Endothelial cell of hepatic sinusoid (primary cell): ENCODE measurements around the gene SLC6A16.
"Not testable (repeated sequence)": the region's sequence is repeated elsewhere in the genome, so short reads cannot be mapped to it uniquely, and the experiment has no call there.

Source experiments
- in situ Hi-C: cut with HindIII; loops from 2 replicates; pipeline ENCODE4 v1.10.0; 2017; ENCODE audit warnings: low sequenced_read_pairs

SLC6A16 gene

DNA sequence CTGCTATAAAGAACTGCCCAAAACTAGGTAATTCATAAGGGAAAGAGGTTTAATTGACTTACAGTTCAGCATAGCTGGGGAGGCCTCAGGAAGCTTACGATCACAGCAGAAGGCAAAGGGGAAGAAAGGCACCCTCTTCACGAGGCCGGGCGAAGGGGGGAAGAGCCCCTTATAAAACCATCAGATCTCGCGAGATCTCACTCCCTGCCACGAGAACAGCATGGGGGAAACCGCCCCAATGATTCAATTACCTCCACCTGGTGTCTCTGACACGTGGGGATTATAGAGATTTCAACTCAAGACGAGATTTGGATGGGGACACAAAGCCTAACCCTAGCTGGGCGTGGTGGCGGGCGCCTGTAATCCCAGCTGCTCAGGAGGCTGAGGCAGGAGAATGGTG, 42.8 kb downstream of the SLC6A16 start:
- in situ Hi-C loops = no loop called here

DNA sequence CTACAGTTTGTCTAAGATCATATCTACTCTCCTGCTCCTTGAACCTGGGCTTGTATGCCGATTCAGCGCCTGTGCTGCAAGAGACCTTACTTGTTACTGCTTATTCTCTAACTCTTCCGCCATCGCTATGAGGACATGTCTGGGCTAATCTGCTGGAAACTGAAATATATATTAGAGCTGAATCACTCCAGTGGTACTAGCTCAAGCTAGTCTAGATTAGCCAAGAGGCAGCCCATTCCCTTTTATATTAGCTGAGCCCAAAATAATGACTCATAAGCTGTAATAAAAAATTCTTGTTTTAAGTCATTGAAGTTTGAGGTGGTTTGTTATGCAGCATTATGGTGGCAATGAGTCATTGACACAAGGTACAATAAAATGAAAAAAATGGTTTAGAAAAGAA, 52.8 kb downstream of the SLC6A16 start:
- in situ Hi-C loops = no loop called here

DNA sequence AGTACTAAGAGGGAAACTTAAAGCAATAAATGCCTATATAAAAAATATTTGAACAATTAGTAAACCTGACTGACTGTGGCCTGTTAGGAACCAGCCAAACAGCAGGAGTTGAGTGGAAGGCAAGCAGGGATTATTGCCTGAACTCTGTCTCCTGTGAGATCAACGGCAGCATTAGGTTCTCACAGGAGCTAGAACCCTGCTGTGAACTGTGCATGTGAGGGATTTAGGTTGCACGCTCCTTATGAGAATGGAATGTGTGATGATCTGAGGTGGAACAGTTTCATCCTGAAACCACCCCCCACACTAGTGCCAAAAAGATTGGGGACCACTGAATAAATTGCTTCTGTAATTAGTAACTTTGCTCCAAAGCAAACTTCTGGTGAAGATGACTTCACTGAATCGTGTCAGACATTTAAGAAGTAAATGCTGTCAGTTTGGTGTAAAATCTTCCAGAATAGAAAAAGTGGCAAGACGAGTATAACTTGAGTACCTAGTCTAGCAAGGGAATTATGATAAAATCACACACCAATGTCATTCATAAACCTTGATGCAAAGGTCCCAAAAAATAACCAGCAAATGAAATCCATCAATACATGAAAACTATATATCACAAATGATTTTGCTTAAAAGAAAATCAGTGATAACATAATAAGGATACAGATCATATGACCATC, 53.8 kb downstream of the SLC6A16 start:
- in situ Hi-C loops = no loop called here

DNA sequence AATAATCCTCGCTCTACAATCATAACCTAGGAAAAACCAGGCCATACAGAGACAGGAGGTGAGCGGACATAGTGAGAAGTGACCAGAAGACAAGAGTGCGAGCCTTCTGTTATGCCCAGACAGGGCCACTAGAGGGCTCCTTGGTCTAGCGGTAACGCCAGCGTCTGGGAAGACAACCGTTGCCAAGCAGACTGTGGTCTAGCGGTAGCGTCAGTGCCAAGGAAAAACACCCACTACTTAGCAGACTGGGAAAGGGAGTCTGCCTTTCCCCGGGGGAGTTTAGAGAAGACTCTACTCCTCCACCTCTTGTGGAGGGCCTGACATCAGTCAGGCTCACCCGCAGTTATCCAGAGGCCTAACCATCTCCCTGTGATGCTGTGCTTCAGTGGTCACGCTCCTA, 58.6 kb downstream of the SLC6A16 start:
- in situ Hi-C loops = not testable (repeated sequence)

DNA sequence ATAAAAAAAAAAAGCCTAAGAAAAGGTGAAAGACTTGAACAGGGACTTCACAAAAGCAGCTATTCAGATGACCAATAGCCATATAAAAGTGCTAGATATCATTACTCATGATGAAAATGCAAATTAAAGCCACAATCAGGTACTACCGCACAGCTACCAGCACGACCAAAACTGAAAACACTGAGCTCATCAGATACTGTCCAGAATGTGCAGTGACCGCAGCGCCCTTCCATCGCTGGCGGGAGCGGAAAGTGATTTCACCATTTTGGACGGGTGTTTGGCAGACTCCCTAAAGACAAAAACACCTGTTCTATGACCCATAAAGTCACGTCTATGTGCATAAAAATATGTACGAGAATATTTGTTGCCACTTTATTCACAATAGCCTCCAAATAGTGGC, 60.7 kb downstream of the SLC6A16 start:
- in situ Hi-C loops = no loop called here

DNA sequence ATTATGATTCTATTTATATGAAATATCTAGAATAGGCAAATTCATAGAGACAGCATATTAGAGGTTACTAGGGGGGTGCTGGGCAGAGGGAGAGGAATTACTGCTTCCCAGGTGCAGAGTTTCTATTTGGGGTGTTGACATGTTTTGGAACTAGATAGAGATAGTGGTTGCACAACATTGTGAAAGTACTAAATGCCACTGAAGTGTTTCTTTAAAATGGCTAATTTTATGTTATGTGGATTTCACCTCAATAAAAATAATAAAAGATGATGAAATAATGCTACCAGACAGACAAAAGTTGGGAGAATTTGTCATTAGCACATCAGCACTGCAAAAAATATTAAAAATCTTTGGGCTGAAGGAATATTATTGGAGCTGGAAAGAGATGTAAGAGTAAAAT, 63.4 kb downstream of the SLC6A16 start:
- in situ Hi-C loops = no loop called here

DNA sequence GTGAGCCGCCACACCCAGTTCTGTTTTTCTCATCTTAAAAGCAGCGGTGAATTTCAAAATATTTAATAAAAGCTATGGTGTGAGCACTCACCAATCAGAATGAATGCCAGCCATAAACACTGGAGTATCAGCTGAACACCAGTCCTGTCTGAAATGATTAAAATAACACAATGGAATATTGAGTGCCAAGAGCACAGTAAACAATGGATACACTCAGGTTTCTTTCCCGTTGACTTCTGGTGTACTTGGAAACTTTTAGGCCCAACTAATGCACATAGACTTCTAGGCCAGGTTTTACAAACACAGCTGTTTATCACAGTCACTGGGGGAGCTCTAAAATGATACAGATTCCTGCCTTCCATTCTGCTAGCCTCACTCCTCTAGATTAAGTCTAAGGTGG, 68.3 kb downstream of the SLC6A16 start:
- in situ Hi-C loops = no loop called here

DNA sequence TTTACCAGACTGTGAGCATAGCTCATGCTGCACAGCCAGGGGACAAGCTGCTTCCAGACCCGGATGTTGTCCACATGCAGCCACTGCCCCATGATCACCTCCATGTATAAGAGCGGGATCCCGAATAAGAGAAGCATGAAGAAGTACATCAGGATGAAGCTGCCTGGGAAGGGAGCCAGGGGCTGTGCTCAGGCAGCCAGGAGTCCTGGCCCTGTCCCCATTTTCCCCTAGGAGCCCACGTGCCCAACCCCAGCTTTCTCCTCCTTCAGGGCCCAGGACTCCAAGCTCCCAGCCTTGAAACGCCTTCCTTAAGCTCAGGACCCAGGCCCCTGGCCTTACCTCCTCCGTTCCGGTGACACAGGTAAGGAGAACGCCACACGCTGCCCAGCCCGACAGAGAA, 69.3 kb downstream of the SLC6A16 start:
- in situ Hi-C loops = no loop called here

DNA sequence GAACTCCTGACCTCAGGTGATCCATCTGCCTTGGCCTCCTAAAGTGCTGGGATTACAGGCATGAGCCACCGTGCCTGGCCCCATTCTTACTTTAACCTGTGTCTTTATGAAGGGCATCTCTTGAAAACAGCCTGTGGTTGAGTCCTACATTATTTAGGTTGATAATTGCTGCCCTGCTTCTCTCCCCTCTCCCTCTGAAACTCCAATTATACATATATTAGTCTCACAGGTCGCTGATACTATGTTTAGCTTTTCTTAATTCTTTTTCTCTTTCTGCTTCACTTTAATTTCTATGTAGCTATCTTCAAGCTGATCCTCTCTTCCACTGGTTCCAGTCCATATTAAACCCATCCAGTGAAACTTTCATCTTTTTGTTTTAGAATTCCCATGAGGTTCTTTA, 75.1 kb downstream of the SLC6A16 start:
- in situ Hi-C loops = no loop called here

DNA sequence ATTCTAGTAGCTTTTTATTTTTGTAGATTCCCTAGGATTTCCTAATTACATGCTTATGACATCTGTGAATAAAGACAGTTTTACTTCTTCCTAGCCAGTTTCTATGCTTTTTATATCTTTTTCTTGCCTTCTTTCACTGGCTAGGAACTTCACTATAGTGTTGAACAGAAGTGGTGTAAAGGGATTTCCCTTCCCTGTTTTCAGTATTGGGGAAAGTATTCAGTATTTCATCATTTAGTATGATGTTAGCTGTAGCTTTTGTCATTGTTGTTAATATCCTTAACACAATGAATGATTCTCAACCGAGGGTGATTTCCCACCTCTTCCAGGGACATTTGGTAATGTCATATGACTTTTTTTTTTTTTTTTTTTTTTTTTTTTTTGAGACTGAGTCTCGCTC, 77.3 kb downstream of the SLC6A16 start:
- in situ Hi-C loops = no loop called here

DNA sequence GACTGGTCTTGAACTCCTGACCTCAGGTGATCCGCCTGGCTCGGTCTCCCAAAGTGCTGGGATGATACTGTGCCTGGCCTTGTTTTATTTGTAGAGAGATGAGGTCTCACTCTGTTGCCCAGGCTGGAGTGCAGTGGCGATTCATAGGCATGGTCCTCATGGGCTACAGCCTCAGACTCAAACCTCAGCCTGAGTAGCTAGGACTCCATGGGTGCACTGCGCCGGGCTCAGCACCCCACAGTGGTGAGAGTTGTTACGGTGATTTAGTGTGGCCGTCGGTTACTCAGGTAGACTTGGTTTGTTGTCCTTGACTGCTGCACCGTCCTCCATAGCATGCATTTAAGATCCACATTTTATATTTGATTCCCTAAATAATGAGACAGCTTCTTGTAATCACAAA, 80.7 kb downstream of the SLC6A16 start:
- in situ Hi-C loops = loop anchor here (5.0 kb wide), 1 partner anchor 78 kb away; no protein-coding TSS in a partner anchor

DNA sequence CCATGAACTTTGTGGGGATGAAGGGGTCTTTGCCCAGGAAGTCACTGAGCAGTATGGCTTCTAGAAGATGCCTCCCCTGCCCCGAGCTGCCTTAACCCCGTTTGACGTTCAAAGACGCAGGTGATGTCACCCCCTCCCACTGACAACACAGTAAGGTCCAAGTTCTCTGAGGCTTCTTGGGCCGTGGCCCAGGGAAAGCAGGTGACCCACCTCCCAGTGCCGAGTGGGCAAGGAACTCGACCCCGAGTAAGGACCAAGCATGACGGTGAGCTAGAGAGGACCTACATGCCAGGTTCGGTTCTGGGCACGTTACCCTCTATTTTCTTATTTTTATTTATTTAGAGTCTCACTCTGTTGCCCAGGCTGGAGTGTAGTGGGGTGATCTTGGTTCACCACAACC, 81.3 kb downstream of the SLC6A16 start:
- in situ Hi-C loops = loop anchor here (5.0 kb wide), 1 partner anchor 79 kb away; no protein-coding TSS in a partner anchor

DNA sequence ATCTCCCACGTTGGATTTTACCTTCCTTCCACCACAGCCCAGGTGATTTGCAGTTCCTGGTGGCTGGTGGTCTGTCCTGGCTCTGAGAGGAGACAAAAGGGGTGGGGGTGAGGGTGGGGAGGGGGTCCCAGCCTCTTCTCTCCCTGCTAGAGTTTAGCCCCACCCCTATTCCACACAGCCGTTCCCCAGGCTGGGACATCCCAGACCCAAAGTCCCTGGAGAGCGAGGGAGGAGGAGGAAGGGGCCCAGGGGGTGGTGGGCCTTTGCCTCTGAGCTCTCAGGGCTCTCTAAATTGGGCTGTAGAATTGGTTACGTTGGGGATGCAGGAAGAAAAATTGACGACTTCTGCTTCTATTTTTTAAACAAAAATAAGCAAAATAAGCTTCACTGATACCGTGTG, 81.9 kb downstream of the SLC6A16 start:
- in situ Hi-C loops = loop anchor here (5.0 kb wide), 1 partner anchor 79 kb away; no protein-coding TSS in a partner anchor

DNA sequence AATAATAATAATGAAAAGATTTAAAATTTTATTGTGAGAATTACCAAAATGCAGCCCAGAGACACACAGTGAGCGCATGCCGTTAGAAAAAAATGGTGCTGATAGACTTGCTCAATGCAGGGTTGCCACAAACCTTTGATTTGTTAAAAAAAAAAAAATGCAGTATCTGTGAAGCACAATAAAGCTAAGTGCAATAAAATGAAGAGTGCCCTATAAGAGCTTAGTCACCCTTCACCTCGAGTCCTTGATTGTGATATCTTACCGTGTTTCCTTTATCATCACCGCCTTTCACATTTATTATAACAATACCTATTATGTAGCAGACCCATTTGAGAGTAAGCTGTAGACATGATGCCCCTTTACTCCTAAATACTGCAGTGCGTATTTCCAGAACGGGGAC, 83.2 kb downstream of the SLC6A16 start:
- in situ Hi-C loops = loop anchor here (5.0 kb wide), 1 partner anchor 81 kb away; no protein-coding TSS in a partner anchor
